AG20443 (cell line): ENCODE measurements around the gene FAM107B.
A peak's percentile ranks its signal among the peaks of the same experiment; 100 is the strongest.
"Not testable (repeated sequence)": the region's sequence is repeated elsewhere in the genome, so short reads cannot be mapped to it uniquely, and the experiment has no call there.

Source experiments
- DNase-seq: peaks from one replicate; pipeline ENCODE4 v3.0.0; 2012; ENCODE audit warnings: low spot score, mixed read lengths

The FAM107B gene

DNA sequence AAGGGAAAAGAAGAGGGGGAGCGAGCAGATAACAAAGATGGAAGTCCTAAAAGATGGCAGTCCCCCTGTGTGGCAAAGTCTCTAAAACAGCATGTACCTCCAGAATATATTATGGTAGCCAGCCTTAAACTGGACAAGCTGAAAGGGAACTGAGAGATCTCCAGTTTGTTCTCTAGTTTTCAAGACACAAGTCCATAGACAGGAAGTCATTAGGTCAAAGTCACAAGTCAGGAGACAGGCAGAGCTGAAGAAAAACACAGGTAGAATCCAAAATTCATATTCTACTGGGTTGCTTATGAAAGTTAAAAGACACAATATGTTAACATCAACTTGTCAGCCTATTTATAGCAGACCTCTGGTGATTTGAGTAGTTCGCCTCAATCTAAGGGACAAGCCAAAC, 38.7 kb downstream of the FAM107B start:
- DNase-seq, result no peak

DNA sequence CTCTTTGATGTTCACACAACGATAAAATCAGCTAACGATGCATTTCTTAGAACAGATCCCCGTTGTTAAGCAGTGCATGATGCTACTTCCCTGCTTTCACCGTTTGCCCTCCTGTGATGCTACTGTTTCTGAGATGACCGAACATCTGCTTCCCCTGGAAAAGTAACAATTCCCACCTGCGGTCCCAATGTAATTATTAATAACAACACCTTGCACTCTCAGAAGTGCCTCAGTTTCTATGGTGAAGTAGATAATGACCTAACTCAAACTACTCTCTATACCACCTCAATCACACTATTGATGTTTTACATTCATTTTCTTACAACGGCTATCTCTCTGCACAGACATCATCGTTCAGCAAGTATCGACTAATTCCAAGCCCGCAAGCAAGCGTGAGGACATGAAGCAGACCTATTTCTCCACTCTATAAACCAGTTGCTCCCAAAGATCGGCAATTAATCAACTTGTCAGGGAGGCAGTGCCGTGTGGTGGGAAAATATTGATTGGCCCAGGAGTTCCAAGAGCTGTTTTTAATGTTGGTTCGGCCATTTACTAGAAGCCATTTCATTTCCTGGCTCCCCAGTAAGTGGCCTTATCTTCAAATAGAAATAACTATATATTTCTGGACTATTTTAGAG, 42.7 kb downstream of the FAM107B start:
- no peak for DNase-seq

DNA sequence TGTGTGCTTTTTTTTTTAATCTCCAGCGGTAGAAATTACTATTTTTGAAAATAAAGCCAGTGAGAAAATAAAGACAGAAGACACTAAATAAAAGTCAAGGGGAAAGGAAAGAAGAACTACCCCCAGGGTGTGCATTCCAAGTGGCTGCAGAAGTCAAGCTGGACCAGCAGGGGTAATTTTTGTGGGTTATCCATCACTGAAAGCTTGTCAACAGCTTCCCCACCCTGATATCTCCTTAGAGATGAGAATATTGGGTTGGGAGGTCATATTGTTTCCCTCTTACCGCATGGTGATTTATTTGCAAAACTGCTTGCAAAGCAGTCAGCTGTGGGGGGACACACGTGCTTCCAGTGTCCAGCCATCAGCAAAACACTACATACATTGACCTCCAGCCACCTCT, 46.4 kb downstream of the FAM107B start:
- no peak for DNase-seq

DNA sequence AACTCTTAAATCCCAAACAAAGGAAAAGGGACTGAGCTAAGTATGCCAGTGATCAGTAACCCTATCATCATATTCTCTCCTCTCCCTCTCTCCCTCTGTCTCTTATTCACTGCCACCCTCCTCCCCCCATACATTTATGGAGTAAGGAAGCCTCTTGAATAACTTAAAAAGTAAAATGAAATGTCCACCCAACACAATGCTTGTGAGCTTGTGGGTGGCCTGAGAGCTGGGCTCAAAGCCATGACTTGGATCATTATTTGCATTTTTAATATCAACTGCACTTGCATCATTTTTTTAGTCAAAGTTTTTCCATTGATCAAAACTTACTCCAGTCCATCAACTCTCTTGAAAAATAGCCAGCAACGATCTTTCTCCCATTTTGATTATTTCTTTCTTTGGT, 46.8 kb downstream of the FAM107B start:
- DNase-seq, result no peak

DNA sequence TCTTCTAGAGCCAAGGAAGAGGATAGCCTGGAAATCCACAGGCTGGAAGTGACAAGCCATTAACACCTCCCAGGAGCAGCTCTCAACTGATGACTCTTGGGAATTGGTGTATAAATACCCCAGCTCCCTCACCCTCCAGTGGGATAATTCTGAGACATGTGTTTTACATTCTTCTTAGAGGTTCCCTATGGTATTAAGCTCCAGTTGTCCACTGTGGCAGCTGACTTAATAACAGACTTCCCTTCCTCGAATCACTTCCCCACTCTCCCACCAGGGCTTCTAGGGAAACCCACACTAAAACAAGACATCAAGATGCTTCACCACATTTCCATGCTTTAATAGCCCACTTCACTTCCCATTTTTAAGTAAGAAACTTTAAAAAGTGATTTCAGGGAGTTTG, 47.2 kb downstream of the FAM107B start:
- no peak for DNase-seq

DNA sequence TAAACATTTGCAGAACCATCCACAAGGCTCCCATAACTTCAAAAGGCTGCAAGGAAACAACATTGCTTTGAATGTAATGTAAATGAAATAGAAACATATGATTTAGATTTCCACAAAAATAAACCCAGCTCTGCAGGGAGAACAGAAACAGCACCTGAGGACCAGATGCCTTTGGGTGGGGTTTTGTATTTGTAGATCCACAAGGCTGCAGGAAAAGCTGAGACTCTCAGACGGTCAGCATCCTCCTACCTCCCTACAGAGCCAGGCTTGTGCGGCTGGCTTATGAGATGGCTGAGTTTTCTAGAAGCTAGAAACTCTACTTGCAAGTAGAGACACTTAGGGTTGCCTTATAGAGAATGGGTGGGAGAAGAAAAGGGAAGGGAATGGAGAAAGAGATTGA, 49.8 kb downstream of the FAM107B start:
- no peak for DNase-seq

DNA sequence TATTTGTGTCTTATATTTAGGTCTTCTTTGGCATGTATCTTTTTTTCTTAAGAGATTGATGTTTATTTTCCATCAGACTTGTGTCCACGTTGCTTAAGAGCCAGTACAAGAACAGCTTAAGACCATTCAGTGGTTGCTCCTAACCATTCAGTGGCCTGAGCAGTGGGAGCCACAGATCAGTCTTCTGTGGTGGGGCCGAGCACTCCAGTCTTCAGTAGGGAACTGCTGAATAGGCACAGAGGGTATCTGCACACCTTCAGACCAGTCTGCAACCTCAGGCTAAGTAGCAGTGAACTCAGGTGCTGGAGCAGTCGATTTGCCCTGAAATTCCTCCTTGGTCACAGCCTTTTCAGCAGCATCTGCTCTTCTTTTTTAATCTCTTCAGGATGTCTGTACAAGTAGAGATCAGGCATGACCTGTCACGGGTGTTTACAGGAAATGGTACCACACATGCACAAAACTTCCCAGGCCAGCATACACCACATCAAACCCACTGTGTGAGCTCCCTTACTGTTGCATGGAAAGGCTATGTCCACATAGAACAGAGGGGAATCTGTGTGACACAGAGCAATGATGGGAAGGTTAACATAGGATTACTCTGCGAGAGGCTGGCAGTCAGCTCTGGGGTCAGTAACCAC, 51.5 kb downstream of the FAM107B start:
- DNase-seq, result no peak

DNA sequence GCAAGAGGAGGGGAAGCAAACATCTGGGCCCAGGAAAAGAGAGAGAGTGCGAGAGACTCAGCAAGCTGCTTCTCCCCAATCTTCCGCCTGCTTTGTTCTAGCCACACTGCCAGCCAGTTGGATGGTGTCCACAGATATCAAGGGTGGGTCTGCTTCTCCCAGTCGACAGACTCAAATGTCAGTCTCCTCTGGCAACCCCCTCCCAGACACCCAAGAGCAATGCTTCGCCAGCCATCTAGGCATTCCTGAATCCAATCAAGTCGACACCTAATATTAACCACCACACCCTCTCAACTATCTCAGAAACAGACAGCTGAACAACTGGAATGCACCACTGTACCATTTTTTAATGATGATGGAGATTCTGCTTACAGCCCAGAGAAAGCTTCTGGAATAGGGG, 57.1 kb downstream of the FAM107B start:
- DNase-seq, result no peak

DNA sequence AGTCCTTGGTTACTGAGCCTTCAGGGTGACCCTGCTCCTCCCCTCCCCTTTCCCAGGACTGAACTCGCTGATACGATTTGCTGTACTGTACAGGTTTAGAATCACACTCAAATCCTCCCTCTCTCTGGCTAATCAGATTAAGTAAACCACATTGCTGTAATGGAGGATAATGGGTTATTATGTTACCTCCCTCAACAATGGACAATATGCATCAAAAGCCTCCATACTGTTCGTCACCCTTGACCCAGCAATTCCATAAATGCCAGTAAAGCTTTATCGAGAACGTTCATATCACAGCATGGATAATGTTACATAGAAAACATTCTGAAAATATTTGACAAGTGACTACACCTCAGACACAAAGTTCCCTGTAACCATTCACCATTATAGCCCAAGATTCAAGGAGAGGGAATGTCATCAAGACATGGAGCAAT, 61.7 kb downstream of the FAM107B start:
- no peak for DNase-seq

DNA sequence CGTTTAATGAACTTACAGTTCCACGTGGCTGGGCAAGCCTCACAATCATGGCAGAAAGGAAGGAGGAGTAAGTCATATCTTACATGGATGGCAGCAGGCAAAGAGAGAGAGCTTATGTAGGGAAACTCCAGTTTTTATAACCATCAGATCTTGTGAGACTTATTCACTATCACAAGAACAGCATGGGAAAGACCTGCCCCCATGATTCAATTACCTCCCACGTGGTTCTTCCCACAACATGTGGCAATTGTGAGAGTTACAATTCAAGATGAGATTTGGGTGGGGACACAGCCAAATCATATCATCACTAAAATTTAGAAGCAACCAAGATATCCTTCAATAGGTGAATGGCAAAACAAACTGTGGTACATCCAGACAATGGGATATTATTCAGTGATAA, 65.4 kb downstream of the FAM107B start:
- not testable (repeated sequence) for DNase-seq

DNA sequence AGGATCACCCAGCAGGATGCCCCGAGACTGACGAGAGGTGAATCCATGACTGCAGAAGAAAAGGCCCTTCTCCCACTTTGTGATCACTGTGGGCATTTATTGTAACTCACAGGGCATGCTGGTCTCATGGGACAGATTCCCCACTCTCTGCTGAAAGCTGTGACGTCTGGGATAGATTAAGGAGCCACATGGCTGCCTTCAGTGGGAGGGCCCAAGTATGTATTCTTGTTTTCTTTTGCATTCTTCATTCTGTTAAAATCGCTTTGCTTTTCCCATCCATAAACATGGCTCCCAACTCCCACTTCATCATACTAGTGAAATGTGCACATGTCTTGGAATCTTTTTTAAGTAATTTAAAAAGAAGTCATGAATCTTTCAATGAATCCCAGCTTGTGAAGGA, 67.2 kb downstream of the FAM107B start:
- peak; percentile 42 for DNase-seq

DNA sequence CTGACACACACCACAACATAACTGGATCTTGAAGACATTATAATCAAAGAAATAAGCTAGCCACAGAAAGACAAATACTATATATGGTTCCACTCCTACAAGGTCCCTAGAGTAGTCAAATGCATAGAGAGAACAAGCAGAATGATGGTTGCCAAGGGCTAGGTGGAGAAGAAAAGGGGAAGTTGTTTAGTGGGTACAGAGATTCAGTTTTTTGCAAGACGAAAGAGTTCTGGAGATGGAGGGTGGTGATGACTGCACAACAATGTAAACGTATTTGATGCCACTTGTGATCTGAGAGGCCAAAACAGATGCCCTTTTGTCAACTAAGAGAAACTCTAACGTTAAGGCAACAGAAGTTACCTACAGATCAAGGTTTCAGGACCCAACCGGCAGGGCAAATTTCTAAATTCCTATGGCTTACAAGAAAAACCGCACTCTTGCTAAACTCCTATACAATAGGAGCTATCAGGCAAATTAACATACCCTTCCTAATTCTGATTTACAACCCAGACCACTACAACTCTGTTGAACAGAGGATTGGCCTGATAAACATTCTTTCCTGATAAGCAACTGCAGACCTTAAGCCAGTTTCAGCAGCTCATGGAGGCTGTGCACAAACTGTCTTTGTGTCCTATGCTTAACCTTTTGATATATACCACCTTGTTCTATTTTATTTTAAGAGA, 69.0 kb downstream of the FAM107B start:
- no peak for DNase-seq

DNA sequence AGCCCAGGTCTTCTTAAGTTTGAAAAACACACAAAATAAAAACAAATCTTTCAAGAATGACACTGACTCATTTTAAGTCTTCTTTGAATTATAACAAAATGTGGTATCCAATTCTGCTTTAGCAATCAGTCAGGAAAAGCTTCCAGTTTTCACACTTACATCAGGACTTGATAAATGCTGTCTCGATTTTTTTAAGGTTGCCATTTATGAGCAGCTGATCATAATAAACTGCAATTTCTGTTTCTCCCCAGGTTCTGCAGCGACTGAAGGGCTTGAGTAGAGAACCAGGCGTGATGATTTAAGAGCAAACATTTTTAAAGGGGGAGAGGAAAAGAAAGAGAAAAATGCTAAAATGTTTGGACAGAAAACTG, 71.1 kb downstream of the FAM107B start:
- no peak for DNase-seq

DNA sequence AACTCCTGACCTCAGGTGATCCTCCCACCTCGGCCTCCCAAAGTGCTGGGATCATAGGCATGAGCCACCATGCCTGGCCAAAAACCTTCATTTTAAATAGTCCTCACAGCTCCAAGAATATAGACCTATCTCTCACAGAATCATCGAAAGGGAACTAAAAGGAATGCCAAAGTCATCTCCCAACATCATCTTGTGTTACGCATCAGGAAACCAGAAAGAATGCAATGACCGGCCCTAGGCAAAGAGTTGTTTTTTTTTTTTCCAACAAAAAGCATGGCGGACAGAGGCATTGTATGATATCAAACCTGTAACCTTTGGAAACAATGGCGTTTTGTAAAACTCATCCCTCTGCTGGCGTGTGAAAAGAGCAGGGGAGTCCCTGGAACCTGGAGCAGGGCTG, 73.2 kb downstream of the FAM107B start:
- no peak for DNase-seq

DNA sequence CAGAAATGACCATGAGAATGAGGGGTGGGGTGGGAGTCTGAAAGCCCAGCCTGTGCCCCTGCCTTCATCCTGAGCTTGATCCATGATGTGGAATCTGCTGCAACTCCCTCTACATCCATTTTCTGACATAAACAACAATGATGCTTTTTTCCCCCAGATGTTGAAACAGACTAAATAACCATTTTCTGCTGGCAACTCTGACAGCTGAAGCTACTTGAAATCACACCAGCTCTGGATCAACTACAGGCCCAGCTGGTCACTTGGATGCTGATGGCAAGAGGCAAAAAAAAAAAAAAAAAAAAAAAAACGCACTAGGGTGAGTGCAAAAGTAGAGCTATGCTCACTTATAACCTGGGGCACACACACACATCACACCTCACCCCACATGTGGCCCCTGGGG, 74.2 kb downstream of the FAM107B start:
- no peak for DNase-seq

DNA sequence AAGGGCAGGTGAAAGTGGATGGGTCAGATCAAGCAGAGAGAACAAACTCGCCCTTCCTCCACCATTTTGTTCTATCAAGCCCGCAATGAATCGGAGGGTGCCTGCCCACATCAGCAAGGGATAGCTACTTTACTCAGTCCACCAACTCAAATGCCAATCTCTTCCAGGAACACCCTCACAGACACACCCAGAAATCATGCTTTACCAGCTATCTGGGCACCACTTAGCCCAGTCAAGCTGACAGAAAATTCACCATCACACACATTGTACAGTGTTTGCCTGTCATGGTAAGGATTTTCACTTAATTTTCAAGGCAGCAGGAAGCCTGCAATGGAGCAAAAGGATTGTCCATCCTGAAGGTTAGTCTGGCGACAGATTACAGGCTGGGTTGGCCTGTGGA, 75.2 kb downstream of the FAM107B start:
- DNase-seq, result no peak

DNA sequence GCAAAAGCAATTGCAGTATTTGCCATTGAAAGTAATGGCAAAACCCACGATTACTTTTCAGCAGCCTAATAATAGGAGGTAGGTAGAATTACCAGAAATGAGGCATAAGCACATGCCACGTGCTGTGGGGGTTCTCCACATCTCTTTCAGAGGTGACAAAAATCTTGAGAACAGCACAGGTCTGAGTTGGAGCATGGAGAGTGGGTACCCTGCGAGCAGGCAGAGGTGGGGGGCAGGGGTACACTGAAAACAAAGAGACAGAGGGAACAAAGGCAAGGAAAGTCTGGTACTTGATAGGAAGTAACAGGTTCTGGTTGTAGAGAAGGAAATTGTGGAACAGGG, 75.9 kb downstream of the FAM107B start:
- no peak for DNase-seq

DNA sequence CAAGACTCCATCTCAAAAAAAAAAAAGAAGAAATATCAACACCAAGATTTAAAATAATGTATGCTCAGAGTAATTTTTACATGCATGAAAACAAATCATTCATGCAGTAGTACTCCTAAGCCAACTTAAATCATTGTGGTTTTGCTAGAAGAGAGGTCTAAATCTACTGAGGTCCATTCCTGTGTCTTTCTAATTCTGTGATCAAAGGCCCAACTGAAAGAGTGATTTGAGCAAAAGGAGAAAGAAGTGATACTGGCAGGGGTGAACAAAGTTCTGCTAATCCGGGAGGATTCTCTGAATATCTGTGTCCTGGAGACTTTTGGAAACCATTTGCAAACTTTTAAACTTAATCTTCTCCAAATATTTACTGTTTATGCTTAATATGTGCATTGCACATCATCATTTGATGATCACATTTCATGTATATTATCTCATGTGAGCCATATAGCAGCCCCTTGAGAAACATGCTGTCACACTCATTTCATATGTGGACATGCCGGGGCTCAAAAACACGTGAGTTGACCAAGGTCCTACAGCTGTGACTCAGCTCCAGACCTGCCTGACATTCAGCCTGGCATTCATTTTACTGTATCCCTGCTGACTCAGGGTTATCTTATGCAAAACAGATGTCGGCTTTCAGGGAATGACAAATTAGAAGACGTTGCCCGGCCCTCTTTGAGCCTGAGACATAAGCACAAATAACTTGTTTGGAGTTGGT, 76.4 kb downstream of the FAM107B start:
- peak; percentile 85 for DNase-seq

DNA sequence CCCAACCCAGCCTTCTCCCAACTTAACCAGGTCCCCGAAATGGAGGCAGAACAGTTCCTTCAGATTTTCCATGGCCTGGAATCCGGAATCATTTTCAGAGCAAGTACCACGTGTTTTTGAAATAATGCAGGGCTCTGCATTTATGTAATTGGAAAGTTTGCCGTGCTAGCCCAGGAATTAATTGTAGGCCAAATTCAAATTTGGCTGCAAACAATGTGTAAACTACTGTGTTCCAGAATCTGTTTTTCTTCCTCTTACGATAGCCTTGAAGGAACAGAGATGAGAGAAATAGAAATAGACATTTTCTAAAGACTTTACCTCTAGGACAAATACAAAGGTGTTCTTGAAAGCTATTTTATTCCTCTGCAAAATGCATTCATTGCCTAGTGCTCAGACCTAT, 77.4 kb downstream of the FAM107B start:
- DNase-seq, result no peak

DNA sequence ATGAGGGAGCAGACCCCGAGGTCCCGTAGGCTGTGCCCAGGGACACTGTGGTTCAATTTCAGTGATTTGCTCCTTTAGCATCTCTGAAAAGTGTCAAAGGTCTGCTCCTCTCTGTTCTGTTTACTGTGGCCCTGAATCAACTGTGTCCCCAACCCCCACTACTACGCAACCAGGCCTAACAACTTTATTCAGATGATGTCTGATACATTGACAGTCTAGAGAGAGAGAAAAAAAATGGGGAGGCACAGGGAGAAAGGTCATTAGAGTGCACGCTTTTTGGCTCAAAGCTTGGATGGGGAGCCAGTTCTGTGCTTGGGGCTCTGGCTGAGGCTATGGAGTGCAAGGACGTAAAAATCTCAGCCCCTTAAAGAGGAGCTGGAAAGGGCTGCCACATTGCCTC, 77.9 kb downstream of the FAM107B start:
- DNase-seq, result no peak

DNA sequence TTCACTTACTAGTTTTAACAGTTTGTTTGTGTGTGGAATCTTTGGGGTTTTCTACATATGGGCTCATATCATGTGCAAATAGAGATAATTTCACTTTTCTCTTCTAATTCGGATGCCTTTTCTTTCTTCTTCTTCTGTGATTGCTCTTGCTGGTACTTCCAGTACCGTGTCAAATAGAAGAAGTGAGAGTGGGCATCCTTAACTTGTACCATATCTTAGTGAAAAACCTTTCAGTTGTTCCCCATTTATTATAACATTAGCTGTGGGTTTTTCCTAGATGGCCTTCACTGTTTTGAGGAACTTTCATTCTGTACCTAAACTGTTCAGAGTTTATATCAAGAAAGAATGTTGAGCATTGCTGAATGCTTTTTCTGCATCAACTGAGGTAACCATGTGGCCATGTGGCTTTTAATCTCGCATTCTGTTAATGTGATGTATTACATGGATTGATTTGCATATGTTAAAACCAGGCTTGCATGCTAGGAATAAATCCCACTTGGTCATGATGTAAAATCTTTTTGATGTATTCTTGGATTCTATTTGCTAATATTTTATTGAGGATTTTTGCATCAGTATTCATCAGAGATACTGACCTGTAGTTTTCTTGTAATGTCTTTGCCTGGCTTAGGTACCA, 78.7 kb downstream of the FAM107B start:
- no peak for DNase-seq

DNA sequence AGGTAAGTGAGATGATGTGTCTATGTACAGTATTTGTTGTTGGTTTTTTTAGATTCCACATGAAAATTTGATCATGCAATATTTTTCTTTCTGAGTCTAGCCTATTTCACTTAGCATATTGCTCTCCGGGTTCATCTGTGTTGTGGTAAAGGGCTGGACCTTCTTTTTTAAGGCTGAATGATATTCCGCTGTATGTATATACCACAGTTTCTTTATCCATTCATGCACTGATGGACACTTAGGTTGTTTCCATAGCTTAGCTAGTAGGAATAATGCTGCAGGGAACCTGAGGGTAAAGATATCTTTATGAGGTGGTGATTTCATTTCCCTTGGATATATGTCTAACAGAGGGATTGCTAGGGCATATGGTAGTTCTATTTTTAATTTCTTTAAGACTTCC, 80.8 kb downstream of the FAM107B start:
- DNase-seq, result no peak
